Measurements from ENCODE around the gene TEX44.
"Not testable (repeated sequence)": the region's sequence is repeated elsewhere in the genome, so short reads cannot be mapped to it uniquely, and the experiment has no call there.

The TEX44 gene

GRCh38 chr2:231571661-231572191 is 20.9 kb upstream of the TEX44 start:
- FAIRE-seq: peak; percentile 46

DNA sequence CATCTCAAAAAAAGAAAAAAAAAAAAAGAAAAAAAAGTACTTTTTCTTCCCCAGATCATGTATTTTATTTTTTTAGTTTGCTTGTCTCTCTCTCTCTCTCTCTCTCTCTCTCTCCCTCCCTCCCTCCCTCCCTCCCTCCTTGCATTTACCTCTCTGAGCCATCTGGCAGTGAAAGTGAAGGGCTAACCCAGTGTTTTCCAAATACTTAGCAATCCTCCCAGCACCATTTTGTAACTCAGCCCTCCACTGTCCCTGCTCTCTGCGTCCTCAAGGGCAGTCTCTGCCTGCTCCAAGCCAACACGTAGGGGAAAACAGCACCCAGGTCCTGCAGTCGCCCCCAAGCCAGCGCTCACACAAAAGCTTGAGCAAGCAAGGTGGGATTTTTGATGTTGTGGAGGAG is 19.6 kb upstream of the TEX44 start:
- FAIRE-seq: no peak

GRCh38 chr2:231573698-231574421 is 18.8 kb upstream of the TEX44 start:
- FAIRE-seq: no peak

GRCh38 chr2:231575612-231576256 is 16.9 kb upstream of the TEX44 start:
- no peak for FAIRE-seq

DNA sequence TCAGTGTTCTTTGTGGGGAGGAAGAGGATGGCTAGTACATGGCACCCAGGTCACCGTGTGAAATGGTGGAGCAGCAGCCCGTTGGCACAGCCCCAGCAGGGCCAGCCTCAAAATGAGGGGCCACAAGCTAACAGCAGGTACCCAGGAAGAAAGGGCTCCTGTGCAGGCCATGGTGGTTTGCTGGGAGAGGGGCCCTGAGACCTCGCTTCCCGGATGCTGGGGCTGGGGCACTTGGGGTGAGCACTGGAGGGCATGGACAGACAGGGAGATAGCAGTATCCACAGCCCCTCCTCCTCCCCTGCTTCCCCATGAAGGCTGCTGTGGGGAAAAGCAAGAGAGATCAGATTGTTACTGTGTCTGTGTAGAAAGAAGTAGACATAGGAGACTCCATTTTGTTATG is 16.2 kb upstream of the TEX44 start:
- no peak for FAIRE-seq

DNA sequence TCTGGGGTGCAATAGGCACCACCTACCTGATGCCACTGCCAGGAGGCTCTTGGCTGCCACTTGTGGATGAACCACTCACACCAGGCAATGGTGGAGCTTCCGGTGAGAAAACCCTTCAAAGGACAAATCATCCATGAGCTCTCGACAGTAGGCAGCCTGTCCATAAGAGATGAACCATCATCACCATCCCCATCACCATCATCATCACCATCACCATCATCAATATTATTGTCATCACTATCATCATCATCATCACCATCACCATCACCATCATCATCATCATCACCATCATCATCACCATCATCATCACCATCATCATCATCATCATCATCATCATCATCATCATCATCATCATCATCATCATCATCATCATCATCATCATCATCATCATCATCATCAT is 14.0 kb upstream of the TEX44 start:
- FAIRE-seq: not testable (repeated sequence)

DNA sequence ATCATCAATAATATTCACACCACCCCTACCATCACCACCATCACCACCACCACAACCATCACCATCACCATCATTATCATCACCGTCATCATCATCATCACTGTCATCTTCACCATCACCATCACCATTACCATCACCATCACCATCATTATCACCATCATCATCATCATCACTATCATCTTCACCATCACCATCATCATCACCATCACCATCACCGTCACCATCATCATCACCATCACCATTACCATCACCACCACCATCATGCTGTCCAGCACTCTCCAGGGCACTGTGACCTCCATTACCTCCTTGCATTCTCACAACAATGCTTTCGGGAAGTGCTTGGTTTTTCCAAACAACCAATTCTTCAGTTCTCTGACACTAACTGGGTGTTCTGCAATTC is 13.1 kb upstream of the TEX44 start:
- no peak for FAIRE-seq

GRCh38 chr2:231581328-231581727 is 11.3 kb upstream of the TEX44 start:
- no peak for FAIRE-seq

DNA sequence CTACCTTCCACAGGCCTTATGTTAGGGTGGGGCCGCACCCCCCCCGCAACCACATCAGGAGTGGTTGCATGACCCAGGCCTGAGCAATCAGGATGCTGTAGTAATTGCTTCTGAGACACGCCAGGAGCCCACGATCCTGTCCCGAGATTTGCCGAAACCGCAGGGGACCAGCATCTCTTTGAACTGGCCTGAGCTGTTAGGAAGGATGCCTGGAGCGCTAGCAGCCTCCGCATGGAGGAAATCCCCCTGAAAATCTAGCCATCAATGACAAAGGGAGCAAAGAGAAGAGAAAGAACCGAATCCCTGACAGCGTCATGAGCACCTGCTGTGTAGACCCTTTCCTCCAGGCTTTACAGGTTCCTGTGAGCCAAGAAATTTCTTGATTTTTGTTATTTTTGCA is 8.7 kb upstream of the TEX44 start:
- no peak for FAIRE-seq

DNA sequence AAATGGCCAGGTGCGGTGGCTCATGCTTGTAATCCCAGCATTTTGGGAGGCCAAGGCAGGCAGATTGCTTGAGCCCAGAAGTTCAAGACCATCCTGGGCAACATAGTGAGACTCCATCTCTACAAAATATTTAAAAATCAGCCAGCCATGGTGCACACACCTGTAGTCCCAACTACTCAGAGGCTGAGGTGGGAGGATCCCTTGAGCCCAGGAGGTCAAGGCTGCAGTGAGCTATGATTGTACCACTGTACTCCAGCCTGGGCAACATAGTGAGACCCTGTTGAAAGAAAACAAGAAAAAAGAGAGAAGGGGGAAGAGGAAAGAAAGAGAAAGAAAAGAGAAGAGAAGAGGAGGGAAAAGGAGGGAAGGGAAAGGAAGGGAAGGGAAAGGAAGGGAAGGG is 4.9 kb upstream of the TEX44 start:
- FAIRE-seq: not testable (repeated sequence)

- FAIRE-seq: no peak
These were observed 3.0 kb upstream of the TEX44 start for GRCh38 chr2:231589656-231590055.

DNA sequence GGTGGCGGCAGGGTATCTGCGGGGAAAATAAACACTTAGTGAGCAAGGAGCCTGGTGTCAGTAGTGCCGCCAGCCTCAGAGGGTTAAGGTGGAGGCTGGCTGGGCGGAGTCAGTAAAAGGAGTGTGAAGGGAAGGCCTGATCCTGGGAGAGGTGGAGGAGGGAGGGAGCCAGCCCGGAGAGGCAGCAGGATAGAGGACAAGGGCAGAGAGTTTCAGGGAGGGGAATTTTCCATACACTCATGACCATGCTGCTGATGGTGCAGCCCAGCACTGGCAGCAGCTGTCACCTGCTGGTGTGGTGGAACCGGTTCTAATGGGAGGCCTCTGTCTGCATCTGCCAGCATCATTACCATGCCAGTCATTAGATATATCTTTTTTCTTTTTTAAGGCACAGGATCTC is 2.0 kb upstream of the TEX44 start:
- no peak for FAIRE-seq

GRCh38 chr2:231593666-231594065 is 1.0 kb downstream of the TEX44 start:
- no peak for FAIRE-seq

- FAIRE-seq: no peak
These were observed 4.4 kb downstream of the TEX44 start for GRCh38 chr2:231597014-231597611.

DNA sequence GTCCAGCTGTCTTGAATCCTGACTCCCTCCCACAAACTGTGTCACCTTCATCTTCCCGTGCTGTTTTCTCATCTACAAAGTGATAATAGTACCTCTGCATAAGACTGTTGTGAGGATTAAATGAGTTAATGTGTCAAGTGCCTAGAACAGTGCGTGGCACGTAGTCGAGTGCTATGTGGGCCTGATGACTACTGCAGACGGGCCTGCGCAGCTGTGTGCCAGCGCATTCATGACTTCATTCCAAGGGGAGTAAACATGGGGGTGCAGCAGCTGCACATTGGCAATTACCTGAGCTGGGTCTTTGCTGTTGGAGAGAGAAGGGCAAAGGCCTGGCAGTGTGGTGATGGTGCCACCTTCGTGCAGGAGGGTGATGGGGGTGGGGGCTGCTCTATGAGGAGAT is 5.0 kb downstream of the TEX44 start:
- FAIRE-seq: no peak

- no peak for FAIRE-seq
These were observed 8.1 kb downstream of the TEX44 start for GRCh38 chr2:231600619-231601355.

DNA sequence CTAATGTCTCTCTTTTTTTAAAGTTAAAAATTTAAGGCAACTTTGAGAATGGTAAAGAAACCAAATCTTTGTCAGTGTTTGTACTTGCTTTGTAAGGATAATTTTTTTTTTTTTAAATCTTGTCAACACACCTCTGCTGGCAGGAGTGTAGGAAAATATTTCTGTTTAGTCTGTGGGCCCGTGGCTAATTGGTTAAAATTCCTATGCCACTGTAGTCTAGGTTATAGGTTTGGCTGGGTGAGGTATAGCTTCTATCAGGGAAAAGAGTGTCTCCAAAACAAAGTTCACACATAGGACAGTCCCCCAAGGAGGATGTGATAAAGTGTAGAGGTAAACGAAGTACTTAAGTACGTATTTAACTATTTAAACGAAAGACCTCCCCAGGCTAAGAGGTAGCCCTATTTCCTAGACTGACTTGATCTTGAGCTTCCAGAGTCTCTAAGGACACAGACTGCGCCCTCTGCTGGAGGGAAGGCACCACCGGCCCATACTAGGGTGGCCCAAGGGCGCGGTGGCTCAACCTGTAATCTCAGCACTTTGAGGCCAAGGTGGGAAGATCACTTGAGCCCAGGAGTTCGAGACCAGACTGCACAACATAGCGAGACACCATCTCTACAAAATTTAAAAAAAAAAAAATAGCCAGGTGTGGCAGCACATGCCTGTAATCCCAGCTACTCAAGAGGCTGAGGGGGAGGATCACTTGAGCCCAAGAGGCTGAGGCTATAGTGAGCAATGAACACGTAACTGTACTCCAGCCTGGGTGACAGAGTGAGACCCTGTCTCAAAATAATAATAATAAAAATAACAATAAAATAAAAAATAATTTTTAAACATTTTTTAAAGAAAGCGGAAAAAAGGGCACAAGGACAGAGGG is 8.9 kb downstream of the TEX44 start:
- peak; percentile 76 for FAIRE-seq

DNA sequence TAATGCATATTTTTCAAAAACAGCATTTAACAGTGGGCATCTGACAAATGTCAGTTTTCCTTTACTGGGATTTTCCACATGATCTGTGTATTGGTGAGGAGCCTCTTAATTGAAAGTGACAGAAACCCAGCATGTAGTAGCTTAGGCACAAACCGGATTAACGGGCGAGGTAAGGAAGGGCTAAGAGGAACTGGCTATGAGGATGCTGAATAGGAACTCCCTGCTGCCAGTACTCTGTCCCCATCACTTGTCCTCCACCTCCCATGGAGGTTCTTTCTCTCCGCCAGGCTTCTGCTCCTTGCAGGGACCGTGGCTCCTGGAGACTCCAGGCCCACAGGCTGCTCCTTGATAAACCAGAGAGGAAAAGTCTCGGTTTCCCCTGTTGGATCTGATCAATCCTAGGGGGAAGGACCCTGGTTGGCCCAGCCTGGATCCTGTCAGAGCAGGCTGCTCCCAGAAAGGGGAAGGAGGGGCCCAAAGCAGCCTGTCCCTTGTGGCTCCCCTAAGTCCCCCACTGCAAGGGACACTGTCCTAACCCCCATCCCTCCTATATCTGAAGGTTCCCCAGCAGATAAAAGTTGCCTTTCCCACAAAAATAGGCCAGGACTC is 10.3 kb downstream of the TEX44 start:
- no peak for FAIRE-seq

- no peak for FAIRE-seq
These were observed 11.5 kb downstream of the TEX44 start for GRCh38 chr2:231604101-231604684.

- FAIRE-seq: no peak
These were observed 12.3 kb downstream of the TEX44 start for GRCh38 chr2:231604685-231605606.

Measured in endometrium (tissue), 2 donors.